Midbrain (tissue), 1 donor: ENCODE results near the gene NOL9.

ENCODE experiments used
- DNase-seq: peaks from one replicate; lab custom pipeline; 2025; lab: John Stamatoyannopoulos, UW

NOL9 gene

DNA sequence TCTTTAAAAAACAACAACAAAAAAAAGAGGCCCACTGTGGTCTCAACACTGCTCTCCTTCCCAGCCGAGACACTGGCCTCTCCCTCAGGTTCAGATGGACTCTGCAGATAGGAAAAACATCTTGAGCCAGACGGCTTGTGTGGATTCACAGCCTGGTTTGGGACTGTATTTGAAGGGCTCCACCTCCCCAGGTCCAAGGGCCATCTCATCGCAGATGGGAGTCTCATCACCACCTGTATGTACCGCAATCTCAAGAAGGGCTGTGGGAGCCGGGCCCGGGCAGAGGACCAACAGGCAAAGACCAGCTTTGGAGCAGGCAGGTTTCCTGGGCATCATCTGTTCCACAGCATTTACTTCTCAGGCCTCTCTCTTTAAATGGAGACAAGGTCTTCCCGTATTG, 35.7 kb upstream of the NOL9 start:
- no peak for DNase-seq

DNA sequence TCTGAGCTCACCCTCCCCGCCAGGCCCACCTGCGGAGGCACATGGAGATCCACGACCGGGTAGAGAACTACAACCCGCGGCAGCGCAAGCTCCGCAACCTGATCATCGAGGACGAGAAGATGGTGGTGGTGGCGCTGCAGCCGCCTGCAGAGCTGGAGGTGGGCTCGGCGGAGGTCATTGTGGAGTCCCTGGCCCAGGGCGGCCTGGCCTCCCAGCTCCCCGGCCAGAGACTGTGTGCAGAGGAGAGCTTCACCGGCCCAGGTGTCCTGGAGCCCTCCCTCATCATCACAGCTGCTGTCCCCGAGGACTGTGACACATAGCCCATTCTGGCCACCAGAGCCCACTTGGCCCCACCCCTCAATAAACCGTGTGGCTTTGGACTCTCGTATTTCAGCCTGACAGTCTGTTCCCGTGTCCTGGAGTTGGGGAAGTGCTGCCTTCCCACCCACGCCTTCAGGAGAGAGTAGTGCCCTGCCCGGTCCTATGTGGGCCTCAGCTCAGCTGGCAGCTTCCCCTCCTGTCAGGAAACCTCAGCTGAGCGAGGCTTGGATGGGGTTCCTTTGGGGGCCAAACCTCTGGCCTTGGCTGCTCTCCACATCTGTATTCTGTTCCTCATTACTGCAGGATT, 34.7 kb upstream of the NOL9 start:
- no peak for DNase-seq

DNA sequence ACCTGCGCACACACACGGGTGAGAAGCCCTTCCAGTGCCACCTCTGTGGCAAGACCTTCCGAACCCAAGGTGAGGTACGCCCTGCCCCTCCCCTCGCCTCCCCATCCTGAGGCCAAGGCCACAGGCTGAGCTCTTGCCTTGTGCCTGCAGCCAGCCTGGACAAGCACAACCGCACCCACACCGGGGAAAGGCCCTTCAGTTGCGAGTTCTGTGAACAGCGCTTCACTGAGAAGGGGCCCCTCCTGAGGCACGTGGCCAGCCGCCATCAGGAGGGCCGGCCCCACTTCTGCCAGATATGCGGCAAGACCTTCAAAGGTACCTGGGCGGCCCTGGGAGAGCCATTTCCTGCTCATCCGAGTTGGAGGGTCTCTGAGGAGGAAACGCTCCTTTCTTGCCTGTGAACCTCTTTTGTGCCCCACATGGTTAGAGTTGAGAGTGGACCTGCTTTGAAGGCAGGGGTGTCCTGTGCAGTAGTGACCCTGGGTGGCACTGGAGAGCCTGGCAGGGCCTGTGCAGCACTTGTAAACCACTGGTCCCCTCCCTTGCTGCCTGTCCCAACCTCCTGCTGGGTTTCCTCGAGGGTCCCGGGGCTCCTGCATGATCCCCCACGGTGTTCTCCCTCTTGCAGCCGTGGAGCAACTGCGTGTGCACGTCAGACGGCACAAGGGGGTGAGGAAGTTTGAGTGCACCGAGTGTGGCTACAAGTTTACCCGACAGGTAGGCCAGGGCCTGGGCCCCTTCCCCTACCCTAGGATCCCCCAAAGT, 34.0 kb upstream of the NOL9 start:
- DNase-seq: no peak

DNA sequence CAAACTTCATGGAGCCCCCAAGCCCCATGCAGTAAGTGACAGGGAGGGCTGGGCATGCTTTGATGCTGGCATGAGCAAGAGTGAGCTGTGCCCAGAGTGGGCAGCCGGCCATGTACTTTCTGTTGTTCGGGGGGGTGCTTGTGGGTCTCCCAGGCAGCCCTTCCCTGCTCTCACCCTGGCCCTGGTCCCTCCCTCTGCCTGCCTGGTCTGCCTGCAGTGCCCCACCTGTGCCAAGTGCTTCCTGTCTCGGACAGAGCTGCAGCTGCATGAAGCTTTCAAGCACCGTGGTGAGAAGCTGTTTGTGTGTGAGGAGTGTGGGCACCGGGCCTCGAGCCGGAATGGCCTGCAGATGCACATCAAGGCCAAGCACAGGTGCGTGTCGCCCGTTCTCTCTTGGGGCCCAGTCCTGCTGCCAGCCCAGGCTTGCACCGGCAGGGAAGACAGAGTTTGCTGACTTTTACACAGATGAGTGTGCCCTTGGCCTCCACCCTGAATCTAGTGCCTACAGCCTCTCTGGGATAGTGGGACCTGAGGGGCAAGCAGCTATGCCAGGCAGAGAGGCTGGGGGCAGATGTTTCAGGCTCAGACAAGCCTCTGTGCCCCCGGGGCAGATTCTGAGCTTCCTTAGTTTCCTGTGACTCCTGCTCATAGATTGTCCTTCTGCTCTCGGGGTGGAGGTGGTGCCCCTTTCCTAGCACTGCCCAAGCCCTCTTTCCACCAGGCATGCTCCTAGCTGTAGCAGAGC, 33.1 kb upstream of the NOL9 start:
- DNase-seq: peak; percentile 52

DNA sequence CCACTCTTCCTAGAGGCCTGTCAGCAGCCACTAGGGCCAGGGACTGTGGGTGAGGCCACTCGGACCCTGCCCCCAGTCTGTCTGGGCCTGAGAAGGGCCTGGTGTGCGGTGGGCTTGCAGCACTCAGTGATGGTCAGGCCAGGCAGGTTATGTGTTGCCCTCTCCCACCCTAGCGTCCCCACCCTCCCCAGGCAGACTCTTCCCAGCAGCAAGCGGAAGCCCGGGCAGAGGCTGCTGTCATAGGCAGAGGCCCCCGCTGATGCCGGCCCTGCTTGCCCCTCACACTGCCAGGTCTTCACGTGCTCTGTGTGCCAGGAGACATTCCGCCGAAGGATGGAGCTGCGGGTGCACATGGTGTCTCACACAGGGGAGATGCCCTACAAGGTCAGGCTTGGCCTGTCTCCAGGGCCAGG, 32.1 kb upstream of the NOL9 start:
- DNase-seq: no peak

DNA sequence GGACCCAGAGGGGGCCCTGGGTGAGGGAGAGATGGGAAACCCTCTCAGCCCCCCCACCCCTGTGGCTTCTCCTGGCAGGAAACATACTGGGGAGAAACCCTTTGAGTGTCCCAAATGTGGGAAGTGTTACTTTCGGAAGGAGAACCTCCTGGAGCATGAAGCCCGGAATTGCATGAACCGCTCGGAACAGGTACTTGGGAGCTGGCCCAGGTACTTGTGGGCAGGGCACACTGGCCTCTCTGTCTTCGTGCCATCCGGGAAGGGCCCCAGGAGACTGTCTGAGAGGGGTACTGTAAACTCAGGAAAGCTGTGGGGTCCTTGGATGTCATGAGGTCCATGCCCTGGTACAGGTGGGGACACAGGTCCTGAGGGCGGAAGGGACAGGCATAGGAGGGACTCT, 31.5 kb upstream of the NOL9 start:
- no peak for DNase-seq

DNA sequence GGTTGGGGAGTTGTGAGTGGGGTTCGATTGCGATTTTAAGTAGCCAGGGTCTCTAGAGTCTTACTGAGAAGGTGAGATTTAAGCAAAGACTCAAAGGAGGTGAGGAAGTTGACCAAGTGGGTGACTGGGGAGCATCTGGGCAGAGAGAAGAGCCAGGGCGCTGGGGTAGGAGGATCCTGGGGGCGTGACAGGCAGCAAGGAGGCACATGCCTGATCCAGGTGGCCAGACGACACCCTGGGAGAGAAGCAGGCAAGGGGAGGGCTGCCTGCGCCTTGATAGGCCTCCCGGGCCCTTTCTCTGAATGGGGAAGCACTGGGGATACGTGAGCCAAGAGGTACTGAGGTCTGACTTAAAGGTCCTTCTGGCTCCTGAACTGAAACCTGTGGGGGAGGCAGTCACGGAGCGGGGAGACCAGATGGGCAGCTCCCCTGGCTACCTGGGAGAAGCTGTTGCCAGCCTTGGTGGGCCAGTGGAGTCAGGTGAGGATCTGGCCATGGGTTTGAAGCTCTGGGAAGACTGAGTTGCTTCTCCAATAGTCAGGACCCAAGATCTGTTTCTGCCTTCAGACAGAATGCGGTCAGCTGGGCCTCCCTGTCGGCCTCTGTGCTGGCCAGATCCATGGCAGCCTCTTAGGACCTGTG, 30.9 kb upstream of the NOL9 start:
- no peak for DNase-seq

DNA sequence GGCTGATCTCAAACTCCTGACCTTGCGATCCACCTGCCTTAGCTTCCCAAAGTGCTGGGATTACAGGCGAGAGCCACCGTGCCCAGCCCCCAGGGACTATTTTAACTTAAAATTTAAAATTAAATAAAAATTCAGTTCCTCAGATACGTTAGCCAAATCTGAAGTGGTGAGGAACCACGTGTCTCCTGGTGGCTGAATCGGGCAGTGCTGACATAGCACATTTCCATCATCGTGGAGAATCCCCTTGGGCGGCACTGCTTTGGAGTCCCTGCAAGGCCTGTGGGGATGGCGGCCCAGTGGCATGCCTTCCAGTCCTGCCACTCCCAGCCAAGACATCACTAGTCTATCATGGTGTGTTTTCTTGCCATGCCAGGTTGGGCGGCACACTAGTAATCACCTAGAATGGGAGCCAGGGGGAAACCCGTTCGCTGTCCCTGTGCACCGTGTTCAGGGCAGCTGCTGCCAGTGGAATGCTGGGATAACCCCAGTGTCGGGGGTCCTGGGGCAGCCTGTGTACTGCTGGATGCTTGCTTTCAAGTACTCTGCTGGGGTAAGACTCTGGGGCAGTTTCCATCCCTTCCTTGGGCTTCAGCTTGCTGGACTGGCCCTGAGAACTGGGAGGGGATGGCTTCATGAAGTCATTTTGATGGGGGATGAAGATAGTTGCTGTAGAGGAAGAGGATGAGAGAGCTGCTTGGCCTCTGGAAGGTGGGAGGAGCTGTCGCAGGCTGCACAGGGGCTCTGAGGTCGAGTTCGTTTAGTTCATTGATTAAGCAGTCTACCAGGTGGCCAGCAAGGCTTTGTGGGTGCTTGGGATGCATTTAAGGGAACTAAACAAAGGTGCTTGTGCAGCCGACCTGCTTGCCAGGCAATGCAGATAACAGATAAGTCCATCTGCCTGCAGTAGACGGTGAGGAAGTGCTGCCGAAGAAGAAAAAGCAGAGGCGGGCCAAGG, 30.1 kb upstream of the NOL9 start:
- DNase-seq: no peak

DNA sequence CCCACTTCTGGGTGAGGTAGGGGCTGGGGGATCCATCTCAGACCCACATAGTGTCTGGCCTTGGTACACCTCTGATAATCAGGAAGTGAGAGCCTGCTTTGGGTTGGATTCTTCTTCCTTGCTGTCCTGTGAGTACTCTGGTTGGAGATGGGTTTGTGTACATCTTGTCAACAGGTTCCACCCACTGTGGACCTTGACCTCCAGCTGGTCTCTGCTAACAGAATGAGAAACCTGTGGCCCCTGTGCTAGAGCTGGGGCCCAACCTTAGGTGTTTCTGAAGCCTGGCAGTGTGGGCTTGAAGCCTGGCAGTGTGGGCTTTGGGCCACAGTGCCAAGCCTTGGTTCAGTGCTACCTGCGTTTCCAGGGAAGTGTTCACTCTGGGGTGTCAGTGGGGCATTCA, 28.1 kb upstream of the NOL9 start:
- DNase-seq: no peak

DNA sequence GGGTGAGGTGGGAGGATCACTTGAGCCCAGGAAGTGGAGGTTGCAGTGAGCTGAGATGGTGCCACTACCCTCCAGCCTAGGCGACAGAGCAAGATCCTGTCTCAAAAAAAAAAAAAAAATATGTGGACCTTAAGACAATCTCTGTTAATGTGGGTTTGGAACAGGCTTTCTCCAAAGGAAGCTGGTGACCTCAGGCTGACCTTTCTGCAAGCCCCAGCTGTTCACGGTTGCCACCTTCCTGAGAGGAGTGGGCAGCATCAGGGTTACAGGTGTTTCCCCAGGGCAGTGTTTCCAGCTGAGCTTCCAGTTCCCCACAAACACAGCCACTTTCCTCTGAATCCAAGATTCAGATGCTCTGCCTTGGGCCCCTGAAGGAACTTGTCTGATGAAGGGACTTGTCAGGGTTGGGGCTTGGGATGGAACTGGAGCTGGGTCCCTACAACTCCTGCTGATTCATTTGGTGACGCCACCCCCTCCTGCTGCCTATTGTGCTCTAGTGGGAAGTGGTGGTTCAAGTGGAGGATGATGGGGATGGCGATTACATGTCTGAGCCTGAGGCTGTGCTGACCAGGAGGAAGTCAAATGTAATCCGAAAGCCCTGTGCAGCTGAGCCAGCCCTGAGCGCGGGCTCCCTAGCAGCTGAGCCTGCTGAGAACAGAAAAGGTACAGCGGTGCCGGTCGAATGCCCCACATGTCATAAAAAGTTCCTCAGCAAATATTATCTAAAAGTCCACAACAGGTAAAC, 27.4 kb upstream of the NOL9 start:
- no peak for DNase-seq

DNA sequence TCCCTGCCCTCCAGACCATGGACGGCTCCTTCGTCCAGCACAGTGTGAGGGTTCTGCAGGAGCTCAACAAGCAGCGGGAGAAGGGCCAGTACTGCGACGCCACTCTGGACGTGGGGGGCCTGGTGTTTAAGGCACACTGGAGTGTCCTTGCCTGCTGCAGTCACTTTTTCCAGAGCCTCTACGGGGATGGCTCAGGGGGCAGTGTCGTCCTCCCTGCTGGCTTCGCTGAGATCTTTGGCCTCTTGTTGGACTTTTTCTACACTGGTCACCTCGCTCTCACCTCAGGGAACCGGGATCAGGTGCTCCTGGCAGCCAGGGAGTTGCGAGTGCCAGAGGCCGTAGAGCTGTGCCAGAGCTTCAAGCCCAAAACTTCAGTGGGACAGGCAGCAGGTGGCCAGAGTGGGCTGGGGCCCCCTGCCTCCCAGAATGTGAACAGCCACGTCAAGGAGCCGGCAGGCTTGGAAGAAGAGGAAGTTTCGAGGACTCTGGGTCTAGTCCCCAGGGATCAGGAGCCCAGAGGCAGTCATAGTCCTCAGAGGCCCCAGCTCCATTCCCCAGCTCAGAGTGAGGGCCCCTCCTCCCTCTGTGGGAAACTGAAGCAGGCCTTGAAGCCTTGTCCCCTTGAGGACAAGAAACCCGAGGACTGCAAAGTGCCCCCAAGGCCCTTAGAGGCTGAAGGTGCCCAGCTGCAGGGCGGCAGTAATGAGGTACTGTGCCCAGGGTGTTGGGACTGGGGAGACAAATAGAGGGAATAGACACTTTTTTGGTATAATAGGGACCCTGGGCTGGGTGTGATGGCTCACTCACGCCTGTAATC, 26.5 kb upstream of the NOL9 start:
- no peak for DNase-seq

DNA sequence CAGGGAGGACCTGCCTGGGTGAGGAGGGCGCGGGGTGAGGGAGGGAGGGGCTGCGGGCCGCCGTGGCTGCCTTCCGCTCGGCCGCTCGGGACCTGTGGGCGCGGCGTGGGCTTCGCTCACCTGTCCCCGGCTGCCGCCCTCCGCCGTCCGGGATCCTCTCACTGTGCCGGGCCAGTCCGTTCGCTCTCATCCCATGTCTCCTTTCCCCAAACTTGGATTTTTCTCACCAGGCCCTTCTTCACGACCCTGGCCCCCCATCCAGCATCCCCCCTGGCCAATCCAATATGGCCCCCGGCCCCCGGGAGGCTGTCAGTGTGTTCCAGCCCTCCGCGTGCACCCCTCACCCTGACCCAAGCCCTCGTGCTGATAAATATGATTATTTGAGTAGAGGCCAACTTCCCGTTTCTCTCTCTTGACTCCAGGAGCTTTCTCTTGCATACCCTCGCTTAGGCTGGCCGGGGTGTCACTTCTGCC, 25.8 kb upstream of the NOL9 start:
- no peak for DNase-seq

DNA sequence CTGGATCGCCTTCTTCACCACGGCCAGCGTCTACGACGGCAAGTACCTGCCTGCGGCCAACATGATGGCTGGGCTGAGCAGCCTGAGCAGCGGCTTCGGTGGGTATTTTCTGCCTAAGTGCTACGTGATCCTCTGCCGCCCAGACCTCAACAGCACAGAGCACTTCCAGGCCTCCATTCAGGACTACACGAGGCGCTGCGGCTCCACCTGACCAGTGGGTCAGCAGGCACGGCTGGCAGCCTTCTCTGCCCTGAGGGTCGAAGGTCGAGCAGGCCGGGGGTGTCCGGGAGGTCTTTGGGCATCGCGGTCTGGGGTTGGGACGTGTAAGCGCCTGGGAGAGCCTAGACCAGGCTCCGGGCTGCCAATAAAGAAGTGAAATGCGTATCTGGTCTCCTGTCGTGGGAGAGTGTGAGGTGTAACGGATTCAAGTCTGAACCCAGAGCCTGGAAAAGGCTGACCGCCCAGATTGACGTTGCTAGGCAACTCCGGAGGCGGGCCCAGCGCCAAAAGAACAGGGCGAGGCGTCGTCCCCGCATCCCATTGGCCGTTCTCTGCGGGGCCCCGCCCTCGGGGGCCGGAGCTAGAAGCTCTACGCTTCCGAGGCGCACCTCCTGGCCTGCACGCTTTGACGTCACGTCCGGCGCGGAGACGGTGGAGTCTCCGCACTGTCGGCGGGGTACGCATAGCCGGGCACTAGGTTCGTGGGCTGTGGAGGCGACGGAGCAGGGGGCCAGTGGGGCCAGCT, 25.2 kb upstream of the NOL9 start, which contains the start of gene ZBTB48:
TSS of gene ZBTB48 (plus strand) at position 621 of the 745 bp plus-strand sequence. CDS start 616 bp downstream, outside the sequence.
- peak; percentile 99 for DNase-seq

DNA sequence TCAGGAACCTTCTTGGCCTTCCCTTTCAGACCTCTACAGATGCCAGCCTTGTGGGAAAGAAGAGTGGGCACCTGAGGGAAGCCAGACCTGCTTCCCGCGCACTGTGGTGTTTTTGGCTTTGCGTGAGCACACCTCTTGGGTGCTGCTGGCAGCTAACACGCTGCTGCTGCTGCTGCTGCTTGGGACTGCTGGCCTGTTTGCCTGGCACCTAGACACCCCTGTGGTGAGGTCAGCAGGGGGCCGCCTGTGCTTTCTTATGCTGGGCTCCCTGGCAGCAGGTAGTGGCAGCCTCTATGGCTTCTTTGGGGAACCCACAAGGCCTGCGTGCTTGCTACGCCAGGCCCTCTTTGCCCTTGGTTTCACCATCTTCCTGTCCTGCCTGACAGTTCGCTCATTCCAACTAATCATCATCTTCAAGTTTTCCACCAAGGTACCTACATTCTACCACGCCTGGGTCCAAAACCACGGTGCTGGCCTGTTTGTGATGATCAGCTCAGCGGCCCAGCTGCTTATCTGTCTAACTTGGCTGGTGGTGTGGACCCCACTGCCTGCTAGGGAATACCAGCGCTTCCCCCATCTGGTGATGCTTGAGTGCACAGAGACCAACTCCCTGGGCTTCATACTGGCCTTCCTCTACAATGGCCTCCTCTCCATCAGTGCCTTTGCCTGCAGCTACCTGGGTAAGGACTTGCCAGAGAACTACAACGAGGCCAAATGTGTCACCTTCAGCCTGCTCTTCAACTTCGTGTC, 24.5 kb upstream of the NOL9 start:
- no peak for DNase-seq

DNA sequence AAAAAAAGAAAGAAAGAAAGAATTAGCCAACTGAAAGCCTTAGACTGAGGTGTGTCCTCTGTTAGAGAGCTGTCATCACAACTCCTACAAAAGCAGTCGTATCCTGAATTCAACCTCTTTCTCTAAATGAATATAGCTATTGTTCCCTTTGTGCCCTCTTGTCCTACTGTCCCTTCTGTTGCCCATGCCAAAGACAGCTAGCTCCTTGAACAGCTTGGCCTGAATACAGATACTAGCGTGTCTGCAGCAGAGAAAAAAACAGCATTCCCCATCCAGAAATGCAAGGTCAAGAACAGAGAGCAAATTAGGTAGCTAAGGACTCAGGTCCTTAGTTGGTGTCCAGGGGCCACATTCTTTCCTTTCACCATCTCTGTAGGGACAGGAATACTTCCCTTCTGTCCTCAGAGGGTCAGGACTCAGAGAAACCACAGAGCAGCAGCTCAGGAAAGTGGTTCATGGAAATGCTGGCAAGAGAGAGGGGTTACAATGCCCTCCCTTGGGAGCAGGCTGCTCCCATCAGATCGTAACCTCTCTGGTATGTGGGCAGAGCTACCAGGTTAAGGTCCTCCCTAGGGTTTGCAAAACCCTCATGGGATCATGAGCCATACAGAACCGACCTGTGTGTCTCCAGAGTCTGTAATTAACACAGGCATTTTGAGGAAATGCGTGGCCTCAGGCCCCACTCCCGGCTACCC, 23.7 kb upstream of the NOL9 start:
- DNase-seq: peak; percentile 24

DNA sequence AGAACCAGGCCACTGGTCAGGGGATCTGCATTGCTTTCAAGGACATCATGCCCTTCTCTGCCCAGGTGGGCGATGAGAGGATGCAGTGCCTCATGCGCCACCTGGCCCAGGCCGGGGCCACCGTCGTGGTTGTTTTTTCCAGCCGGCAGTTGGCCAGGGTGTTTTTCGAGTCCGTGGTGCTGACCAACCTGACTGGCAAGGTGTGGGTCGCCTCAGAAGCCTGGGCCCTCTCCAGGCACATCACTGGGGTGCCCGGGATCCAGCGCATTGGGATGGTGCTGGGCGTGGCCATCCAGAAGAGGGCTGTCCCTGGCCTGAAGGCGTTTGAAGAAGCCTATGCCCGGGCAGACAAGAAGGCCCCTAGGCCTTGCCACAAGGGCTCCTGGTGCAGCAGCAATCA, 20.5 kb upstream of the NOL9 start:
- DNase-seq: no peak

DNA sequence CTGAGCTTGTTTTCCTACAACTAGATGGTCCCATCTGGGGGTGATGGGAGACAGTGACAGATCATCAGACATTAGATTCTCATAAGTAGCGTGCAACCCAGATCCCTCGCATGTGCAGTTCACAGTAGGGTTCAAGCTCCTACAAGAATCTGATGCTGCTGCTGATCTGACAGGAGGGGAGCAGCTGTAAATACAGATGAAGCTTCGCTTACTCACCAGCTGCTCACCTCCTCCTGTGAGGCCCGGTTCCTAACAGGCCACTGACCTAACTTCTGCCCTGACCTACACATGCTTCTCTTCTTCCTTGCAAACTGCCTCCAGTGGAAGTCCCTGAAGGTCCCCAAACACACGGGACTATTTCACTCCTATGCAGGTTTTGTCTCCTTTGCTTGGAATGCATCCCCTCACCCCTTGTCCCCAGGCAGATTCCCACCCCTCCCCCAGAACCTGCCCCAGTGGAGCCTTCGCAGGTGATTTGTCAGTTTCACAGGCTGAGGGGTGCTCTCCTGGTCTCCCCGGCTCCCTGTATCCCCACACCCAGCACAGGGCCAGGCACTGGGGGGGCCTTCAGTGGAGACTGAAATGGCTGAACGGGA, 19.8 kb upstream of the NOL9 start:
- DNase-seq: no peak
